WERI-Rb-1 (cell line): Measurements from ENCODE around the gene DHRSX.

Source experiments
- DNase-seq: peaks from one replicate; pipeline ENCODE4 v3.0.0-alpha.2; 2020
- H3K27ac ChIP-seq: fragments of 250-450 bp; sonication (Bioruptor Pico); 2 replicates; pipeline ENCODE4 v1.5.1; 2020; ENCODE audit warnings: mild to moderate bottlenecking, moderate library complexity
- H3K27me3 ChIP-seq: fragments of 250-450 bp; sonication (Bioruptor Pico); 2 replicates; pipeline ENCODE4 v1.5.1; 2021; ENCODE audit warnings: mild to moderate bottlenecking, low read depth, moderate library complexity; ENCODE audit not compliant: insufficient read depth, severe bottlenecking
- H3K36me3 ChIP-seq: fragments of 250-450 bp; sonication (Bioruptor Pico); 2 replicates; pipeline ENCODE4 v1.5.1; 2020; ENCODE audit warnings: mild to moderate bottlenecking, moderate library complexity
- H3K4me3 ChIP-seq: 2 replicates; pipeline ENCODE4 v1.5.1; 2011; ENCODE audit warnings: low read depth, mild to moderate bottlenecking, control low read depth, low read length
- H3K9me3 ChIP-seq: fragments of 250-450 bp; sonication (Bioruptor Pico); 2 replicates; pipeline ENCODE4 v1.5.1; 2021; ENCODE audit warnings: mild to moderate bottlenecking, moderate library complexity; ENCODE audit not compliant: severe bottlenecking
- TF ChIP-seq, protein P1 (sequence below): IDR thresholded peaks from 2 replicates; pipeline ENCODE4 v1.5.1; 2011; ENCODE audit warnings: low read depth, mild to moderate bottlenecking, control low read depth, inconsistent platforms, low read length

DHRSX gene

GRCh38 chrX:2336181-2336580, 164.6 kb downstream of the DHRSX start:
- no peaks in the 10 kb centered on the region for H3K9me3 ChIP-seq
- H3K27me3 ChIP-seq: no peaks in the 10 kb centered on the region
- TF ChIP-seq, protein P1, sequence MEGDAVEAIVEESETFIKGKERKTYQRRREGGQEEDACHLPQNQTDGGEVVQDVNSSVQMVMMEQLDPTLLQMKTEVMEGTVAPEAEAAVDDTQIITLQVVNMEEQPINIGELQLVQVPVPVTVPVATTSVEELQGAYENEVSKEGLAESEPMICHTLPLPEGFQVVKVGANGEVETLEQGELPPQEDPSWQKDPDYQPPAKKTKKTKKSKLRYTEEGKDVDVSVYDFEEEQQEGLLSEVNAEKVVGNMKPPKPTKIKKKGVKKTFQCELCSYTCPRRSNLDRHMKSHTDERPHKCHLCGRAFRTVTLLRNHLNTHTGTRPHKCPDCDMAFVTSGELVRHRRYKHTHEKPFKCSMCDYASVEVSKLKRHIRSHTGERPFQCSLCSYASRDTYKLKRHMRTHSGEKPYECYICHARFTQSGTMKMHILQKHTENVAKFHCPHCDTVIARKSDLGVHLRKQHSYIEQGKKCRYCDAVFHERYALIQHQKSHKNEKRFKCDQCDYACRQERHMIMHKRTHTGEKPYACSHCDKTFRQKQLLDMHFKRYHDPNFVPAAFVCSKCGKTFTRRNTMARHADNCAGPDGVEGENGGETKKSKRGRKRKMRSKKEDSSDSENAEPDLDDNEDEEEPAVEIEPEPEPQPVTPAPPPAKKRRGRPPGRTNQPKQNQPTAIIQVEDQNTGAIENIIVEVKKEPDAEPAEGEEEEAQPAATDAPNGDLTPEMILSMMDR: no peak
- no peaks in the 10 kb centered on the region; the same call in none of the 2 replicates for H3K36me3 ChIP-seq
- H3K4me3 ChIP-seq: no peak overlapping the region
- no peak overlapping the region for H3K27ac ChIP-seq
- DNase-seq: no peak

DNA sequence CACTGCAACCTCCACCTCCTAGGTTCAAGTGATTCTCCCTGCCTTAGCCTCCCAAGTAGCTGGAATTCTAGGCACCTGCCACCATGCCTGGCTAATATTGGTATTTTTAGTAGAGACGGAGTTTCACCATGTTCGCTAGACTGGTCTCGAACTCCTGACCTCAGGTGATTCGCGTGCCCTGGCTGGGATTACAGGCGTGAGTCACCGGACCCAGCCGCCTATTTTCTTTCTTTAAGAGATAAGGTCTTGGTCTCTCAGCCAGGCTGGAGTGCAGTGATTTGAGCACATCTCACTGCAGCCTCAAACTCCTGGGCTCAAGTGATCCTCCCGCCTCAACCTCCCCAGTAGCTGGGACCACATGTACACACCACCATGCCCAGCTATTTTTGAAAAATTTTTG, 166.5 kb downstream of the DHRSX start:
- Histone ChIP-seq H3K9me3 (no peaks in the 10 kb centered on the region), H3K36me3 (no peaks in the 10 kb centered on the region), H3K27ac (no peak overlapping the region), H3K27me3 (no peaks in the 10 kb centered on the region), H3K4me3 (no peak overlapping the region)
- TF ChIP-seq, protein P1: no peak
- no peak for DNase-seq

- Histone ChIP-seq H3K36me3 (no peaks in the 10 kb centered on the region), H3K9me3 (peaks cover 2% of the 10 kb centered on the region), H3K27me3 (no peaks in the 10 kb centered on the region), H3K27ac (no peak overlapping the region), H3K4me3 (no peak overlapping the region)
- DNase-seq: no peak
- TF ChIP-seq, protein P1: no peak
Measured at GRCh38 chrX:2332252-2332651, 168.5 kb downstream of the DHRSX start.

- Histone ChIP-seq H3K9me3 (peaks cover 4% of the 10 kb centered on the region), H3K27ac (no peak overlapping the region), H3K27me3 (no peaks in the 10 kb centered on the region), H3K4me3 (no peak overlapping the region), H3K36me3 (no peaks in the 10 kb centered on the region)
- no peak for DNase-seq
- TF ChIP-seq, protein P1: no peak
Measured at GRCh38 chrX:2330910-2331309, 169.9 kb downstream of the DHRSX start.

- TF ChIP-seq, protein P1: no peak
- Histone ChIP-seq H3K27me3 (no peaks in the 10 kb centered on the region), H3K9me3 (peaks cover 5% of the 10 kb centered on the region), H3K36me3 (no peaks in the 10 kb centered on the region), H3K4me3 (no peak overlapping the region), H3K27ac (no peak overlapping the region)
- no peak for DNase-seq
Measured at GRCh38 chrX:2330487-2330886, 170.3 kb downstream of the DHRSX start.

DNA sequence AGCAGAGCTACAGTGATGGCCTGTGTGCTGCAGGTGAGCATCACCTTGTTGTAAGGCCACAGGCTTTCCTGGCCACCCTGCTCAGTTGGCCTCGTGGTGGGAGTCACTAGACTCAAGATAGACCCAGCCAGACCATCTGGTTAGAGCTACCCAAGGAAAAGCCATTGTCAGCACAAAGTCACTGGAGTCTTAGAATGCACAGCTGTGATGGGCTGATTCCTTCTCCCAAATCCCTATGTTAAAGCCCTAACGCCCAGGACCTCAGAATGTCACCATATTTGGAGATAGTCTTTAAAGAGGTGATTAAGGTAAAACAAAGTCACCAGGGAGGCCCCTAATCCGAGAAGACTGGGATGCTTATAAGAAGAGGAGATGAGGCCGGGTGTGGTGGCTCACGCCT, 173.4 kb downstream of the DHRSX start:
- Histone ChIP-seq H3K27ac (peak overlapping the region; percentile 38), H3K36me3 (no peaks in the 10 kb centered on the region), H3K9me3 (peaks cover 5% of the 10 kb centered on the region), H3K27me3 (no peaks in the 10 kb centered on the region), H3K4me3 (no peak overlapping the region)
- TF ChIP-seq, protein P1: no peak
- peak; percentile 55 for DNase-seq
